HAP-1 (cell line): ENCODE measurements around the gene CSNK1G3.
A peak's percentile ranks its signal among the peaks of the same experiment; 100 is the strongest.

Experiments used
- DNase-seq, 2 experiments: peaks; one replicate each; pipeline ENCODE4 v3.0.0-alpha.2; 2016 to 2020; ENCODE audit warnings: low spot score in 2 of 2
- H3K27me3 ChIP-seq: fragments of 250-450 bp; sonication (Bioruptor Pico); 2 replicates; pipeline ENCODE4 v1.5.1; 2020; ENCODE audit warnings: low read depth, mild to moderate bottlenecking, moderate library complexity
- H3K36me3 ChIP-seq: fragments of 250-450 bp; sonication (Bioruptor Pico); replicated peaks from 2 replicates; pipeline ENCODE4 v1.5.1; 2020; ENCODE audit warnings: mild to moderate bottlenecking
- H3K4me1 ChIP-seq: fragments of 250-450 bp; sonication (Bioruptor Pico); 2 replicates; pipeline ENCODE4 v1.5.1; 2020; ENCODE audit warnings: mild to moderate bottlenecking
- H3K4me3 ChIP-seq: fragments of 250-450 bp; sonication (Bioruptor Pico); 2 replicates; pipeline ENCODE4 v1.5.1; 2020; ENCODE audit warnings: mild to moderate bottlenecking, moderate library complexity
- H3K9me3 ChIP-seq: fragments of 250-450 bp; sonication (Bioruptor Pico); 2 replicates; pipeline ENCODE4 v1.5.1; 2020; ENCODE audit warnings: mild to moderate bottlenecking, moderate library complexity
- in situ Hi-C: fragments of 300-500 bp; cut with MboI; formaldehyde crosslinking; loops from 3 replicates; pipeline ENCODE4 v1.14.3; 2020; ENCODE audit warnings: low sequenced_read_pairs, inconsistent platforms, mixed read lengths

Gene CSNK1G3

DNA sequence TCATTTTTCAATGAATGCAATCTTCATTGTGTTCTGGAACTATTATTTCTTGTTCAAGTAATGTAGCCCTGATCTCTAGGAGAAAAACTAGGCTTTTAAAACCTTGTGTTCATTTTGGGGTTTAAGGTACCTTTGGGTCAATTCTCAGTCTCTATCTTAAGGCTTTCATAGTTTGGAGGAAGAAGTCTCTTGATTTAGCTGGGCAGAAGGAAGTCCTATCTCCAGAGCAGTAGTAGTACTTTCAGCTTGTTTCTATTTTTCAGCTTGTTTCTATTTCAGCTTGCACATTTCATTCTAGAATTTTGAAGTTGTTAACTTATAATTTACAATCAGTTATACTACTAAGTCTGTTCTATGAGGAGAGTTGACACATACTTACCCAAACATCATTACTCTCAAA is 15.2 kb downstream of the CSNK1G3 start:
- DNase-seq, result no peak
- H3K9me3 ChIP-seq, result no peaks in the 10 kb centered on the region
- H3K4me3 ChIP-seq, result no peak overlapping the region
- no peaks in the 10 kb centered on the region for H3K27me3 ChIP-seq
- in situ Hi-C loops, result no loop called here
- H3K4me1 ChIP-seq, result no peaks in the 10 kb centered on the region
- no peaks in the 10 kb centered on the region for H3K36me3 ChIP-seq

DNA sequence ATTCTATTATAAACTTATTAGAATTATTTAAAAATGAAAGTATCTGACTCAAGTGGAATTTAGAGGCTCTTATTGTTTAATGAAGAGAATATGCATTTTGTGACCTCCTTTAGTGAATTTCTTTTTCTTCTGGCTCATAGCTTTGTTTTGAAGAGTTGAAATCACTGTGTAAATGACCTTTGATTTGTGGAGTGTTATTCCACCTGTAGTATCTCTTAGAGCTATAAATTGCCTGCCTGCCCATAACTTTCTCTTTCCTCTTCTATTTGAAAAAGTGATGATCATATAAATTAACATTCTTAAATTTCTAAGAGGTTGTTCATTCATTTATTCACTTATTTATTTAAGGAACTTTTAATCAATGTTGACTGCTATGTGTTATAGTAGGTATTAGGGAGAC is 16.1 kb downstream of the CSNK1G3 start:
- no peaks in the 10 kb centered on the region for H3K9me3 ChIP-seq
- DNase-seq, result no peak
- no peaks in the 10 kb centered on the region for H3K4me1 ChIP-seq
- no peaks in the 10 kb centered on the region for H3K27me3 ChIP-seq
- no peak overlapping the region for H3K4me3 ChIP-seq
- H3K36me3 ChIP-seq, result no peaks in the 10 kb centered on the region
- in situ Hi-C loops, result no loop called here

DNA sequence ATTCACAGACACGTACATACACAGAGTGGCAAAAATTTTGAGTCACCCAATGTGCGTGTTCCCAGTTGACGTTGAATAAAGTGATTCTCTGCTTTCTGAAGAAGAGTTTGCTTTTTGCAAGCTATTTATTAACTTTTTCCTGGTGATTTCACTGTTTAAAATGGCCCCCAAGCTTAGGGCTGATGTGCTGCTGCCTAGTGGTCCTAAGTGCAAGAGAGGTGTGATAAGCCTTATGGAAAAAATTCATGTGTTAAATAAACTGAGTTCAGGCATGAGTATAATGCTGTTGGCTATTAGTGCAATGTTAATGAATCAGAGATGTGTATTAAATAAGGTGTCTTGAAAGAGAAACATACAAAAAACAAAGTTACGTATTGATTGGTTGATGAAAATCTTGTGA is 16.9 kb downstream of the CSNK1G3 start:
- H3K27me3 ChIP-seq, result no peaks in the 10 kb centered on the region
- no peaks in the 10 kb centered on the region for H3K4me1 ChIP-seq
- H3K4me3 ChIP-seq, result no peak overlapping the region; the same call in 1 of the 2 replicates
- H3K36me3 ChIP-seq, result no peaks in the 10 kb centered on the region
- in situ Hi-C loops, result no loop called here
- DNase-seq, result no peak
- no peaks in the 10 kb centered on the region for H3K9me3 ChIP-seq

DNA sequence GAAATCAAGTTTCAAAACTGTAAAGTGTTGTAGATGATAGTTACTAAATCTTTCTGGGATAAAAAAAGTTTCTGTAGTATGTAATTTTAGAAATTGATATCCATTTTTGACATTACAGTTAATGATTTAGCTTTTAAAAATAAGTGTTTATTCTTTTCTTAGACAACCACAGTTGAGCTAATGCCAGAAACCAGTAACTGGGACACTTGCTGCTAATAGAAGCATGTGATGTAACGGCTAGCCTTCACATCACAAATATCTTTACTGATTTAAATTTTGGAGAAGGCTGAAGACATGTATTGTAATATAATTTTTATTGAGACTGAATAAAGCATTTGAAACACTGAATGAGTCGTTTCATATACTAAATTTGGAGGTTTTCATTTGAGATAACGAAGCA is 18.8 kb downstream of the CSNK1G3 start:
- Histone ChIP-seq H3K27me3 (no peaks in the 10 kb centered on the region), H3K9me3 (no peaks in the 10 kb centered on the region), H3K4me1 (no peaks in the 10 kb centered on the region), H3K4me3 (no peak overlapping the region), H3K36me3 (no peaks in the 10 kb centered on the region)
- DNase-seq, result no peak
- in situ Hi-C loops, result no loop called here

DNA sequence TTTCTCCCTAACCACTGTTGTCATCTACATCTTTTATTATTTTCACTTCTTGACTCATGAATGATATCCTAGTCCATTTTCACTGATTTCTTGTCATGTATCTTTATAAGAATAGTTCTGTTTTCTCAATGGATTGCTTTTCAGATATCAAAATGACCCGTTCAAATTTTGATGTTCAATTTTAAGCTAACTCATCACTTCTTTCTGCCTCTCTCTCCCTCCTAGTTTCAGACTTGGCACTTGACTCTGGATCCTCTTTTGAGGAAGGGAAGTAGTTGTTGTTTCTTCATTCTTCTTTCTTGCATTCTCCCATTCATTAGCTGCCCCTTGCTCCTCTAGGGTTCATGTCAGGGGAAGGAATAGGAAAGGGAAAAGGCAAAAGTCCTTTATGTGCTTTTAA is 23.7 kb downstream of the CSNK1G3 start:
- H3K27me3 ChIP-seq, result no peaks in the 10 kb centered on the region
- no peaks in the 10 kb centered on the region for H3K36me3 ChIP-seq
- peaks cover 23% of the 10 kb centered on the region for H3K4me1 ChIP-seq
- in situ Hi-C loops, result no loop called here
- no peak overlapping the region for H3K4me3 ChIP-seq
- no peaks in the 10 kb centered on the region for H3K9me3 ChIP-seq
- DNase-seq, result no peak

DNA sequence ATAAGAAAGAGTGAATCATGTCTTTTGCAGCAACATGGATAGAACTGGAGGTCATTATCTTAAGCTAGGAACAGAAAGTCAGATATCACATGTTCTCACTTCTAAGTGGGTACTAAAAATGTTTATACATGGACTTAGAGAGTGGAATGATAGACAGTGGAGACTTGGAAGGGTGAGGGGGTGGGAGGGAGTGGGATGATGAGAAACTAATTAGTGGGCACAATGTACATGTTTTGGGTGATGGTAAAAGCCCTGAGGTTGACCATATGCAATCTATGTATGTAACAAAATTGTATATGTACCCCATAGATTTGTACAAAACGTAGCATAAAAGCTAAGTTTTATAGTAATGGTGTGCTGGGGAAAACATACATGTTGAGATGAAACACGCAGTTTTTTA is 25.3 kb downstream of the CSNK1G3 start:
- Histone ChIP-seq H3K4me3 (no peak overlapping the region), H3K4me1 (peaks cover 23% of the 10 kb centered on the region), H3K27me3 (no peaks in the 10 kb centered on the region), H3K36me3 (no peaks in the 10 kb centered on the region), H3K9me3 (no peaks in the 10 kb centered on the region)
- DNase-seq, result no peak
- in situ Hi-C loops, result no loop called here

DNA sequence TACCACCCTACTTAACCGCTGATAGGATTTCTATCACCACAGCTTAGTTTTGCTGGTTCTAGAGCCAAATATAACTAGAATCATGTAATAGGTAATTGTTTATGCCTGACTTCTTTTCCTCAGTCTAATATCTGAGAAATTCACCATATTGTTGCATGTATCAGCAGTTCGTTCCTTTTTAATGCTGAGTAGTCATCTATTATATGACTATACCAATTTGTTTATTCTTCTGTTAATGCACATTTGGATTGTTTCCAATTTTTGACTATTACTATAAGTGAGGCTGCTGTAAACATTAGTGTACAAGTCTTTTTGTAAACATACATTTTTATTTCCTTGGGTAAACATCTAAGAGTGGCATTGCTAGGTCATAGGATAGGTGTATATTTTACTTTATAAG is 25.9 kb downstream of the CSNK1G3 start:
- no peak overlapping the region for H3K4me3 ChIP-seq
- H3K27me3 ChIP-seq, result no peaks in the 10 kb centered on the region
- H3K4me1 ChIP-seq, result peaks cover 23% of the 10 kb centered on the region
- in situ Hi-C loops, result no loop called here
- DNase-seq, result no peak
- no peaks in the 10 kb centered on the region for H3K9me3 ChIP-seq
- no peaks in the 10 kb centered on the region for H3K36me3 ChIP-seq

DNA sequence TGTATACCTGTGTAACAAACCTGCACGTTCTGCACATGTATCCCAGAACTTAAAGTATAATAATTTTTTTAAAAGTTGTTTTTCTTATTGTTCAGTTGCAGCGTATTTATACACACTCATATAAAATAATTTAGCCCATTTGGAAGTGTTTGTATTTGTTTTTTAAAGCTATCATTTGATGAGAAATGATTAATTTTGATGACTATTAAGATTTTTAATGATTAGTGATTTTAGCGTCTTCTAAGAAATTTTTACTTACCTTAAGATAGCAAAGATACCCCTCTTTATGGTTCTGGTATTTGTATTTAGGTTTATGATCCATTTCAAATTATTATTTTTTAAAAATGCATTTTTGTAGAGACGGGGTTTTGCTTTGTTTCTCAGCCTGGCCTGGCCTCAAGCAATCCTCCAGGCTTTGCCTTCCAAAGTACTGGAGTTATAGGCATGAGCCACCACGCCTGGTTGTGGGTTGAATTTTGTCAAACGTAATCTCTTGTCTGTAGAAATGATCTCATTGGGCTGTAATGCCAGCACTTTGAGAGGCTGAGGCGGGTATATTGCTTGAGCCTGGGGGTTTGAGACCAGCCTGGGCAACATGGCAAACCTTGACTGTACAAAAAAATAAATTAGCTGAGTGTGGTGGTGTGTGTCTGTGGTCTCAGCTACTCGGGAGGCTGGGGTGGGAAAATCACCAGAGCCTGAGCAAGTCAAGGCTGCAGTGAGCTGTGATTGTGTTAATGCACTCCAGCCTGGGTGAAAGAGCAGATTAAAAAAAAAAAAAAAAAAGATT is 26.9 kb downstream of the CSNK1G3 start:
- Histone ChIP-seq H3K27me3 (no peaks in the 10 kb centered on the region), H3K4me3 (no peak overlapping the region), H3K4me1 (peaks cover 23% of the 10 kb centered on the region), H3K9me3 (no peaks in the 10 kb centered on the region), H3K36me3 (no peaks in the 10 kb centered on the region)
- in situ Hi-C loops, result no loop called here
- DNase-seq, result peak in 1 of 2 experiments; percentile 31

DNA sequence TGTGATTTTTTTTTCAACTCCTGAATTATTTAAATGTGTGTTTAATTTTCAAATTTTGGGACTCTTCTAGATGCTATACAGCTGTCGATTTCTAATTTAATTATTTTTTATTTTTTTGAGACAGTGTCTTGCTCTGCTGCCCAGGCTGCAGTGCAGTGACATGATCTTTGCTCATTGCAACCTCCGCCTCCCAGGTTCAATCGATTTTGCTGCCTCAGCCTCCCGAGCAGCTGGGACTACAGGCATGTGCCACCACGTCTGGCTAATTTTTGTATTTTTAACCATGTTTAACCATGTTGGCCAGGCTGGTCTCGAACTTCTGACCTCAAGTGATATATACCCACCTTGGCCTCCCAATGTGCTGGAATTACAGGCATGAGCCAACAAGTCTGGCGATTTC is 28.6 kb downstream of the CSNK1G3 start:
- H3K4me1 ChIP-seq, result peaks cover 23% of the 10 kb centered on the region
- in situ Hi-C loops, result no loop called here

DNA sequence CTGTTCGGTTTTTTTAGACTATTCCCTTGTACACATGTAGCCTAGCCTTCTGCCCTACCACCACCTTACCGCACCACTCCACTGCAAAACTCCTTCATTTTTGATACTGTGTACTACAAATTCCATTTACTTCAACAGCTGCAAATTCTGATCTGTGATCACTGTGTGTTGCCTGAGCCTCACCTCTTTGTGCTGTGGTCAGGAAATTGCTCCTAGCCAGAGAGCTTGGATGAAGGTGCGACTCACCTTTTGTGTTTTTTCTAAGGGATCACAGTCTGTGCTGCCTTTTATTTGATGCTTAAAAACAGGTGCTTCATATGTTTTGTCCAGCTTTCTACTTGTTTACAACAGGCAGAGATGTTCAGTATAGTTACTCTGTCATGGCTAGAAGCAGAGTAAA is 31.5 kb downstream of the CSNK1G3 start:
- H3K9me3 ChIP-seq, result no peaks in the 10 kb centered on the region
- no peaks in the 10 kb centered on the region; the same call in 1 of the 2 replicates for H3K36me3 ChIP-seq
- H3K4me1 ChIP-seq, result peaks cover 14% of the 10 kb centered on the region
- in situ Hi-C loops, result no loop called here
- no peaks in the 10 kb centered on the region for H3K27me3 ChIP-seq
- no peak for DNase-seq
- H3K4me3 ChIP-seq, result no peak overlapping the region

More for the DNA sequence above, 28.6 kb downstream of the CSNK1G3 start:
- Histone ChIP-seq H3K27me3 (no peaks in the 10 kb centered on the region), H3K36me3 (no peaks in the 10 kb centered on the region; the same call in 1 of the 2 replicates), H3K9me3 (no peaks in the 10 kb centered on the region), H3K4me3 (no peak overlapping the region)
- DNase-seq, result no peak

DNA sequence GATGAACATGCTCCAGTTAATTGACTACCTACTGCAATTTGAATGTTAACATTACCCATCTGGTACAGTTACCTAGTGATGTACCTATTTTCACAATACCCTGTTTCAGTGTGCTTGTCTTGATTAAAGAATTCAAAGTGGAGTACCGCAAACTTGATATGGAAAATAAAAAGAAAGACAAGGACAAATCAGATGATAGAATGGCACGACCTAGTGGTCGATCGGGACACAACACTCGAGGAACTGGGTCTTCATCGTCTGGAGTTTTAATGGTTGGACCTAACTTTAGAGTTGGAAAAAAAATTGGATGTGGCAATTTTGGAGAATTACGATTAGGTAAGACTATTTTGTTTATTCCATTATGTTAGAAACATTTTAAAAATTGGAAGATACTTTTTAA is 33.5 kb downstream of the CSNK1G3 start:
- DNase-seq, result peak in 1 of 2 experiments; percentile 14
- Histone ChIP-seq H3K9me3 (no peaks in the 10 kb centered on the region), H3K4me1 (no peaks in the 10 kb centered on the region), H3K4me3 (no peak overlapping the region), H3K36me3 (no peaks in the 10 kb centered on the region; the same call in 1 of the 2 replicates), H3K27me3 (no peaks in the 10 kb centered on the region)
- in situ Hi-C loops, result no loop called here

DNA sequence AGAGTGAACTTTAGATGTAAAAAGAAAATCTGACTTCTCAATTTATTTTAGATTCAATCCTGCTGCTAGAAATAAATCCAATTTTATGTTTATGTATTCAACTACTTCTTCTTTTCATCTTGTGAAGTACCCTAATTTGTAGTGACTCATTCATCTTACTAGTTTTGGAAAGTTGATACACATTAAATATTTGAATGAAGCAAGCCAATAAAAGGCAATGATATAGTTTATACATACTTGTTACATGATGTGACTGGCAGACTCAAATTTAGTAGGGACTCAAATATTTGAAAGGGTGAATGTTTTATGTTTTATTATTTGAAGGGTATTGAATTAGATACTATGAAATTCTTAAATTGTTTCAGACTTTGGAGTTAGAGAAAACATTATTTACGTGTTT is 34.7 kb downstream of the CSNK1G3 start:
- Histone ChIP-seq H3K36me3 (no peaks in the 10 kb centered on the region; the same call in 1 of the 2 replicates), H3K9me3 (no peaks in the 10 kb centered on the region), H3K4me3 (no peak overlapping the region), H3K4me1 (no peaks in the 10 kb centered on the region), H3K27me3 (no peaks in the 10 kb centered on the region)
- no peak for DNase-seq
- in situ Hi-C loops, result no loop called here

DNA sequence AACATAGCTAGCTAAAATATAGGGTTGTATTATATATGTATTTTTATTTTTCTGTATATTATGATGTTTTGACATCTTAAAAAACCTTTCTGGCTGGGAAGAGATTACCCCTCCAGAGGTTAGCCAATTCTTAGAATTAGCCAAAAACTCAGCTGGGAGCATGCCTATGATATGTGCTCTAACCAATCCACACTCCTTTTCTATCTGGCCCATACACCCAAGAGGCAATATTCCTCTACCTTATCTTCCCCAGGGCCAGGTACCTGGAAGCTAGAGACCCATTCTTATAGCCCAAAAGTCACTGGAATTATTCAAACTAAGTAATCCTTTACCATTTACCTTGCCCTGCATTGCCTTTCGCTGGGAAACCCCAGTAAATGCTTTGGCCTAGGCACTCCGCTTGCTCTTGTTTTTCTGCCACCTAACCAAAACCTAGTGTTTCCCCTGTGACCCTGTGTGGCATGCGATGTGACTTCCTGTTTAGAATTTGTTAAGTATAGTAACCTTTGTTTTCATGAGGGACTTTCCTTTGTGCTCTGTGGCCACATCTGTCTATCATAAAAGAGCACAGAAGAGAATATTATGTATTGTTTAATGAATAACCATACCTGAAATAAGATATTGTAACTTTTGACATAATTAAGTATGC is 37.4 kb downstream of the CSNK1G3 start:
- H3K9me3 ChIP-seq, result no peaks in the 10 kb centered on the region
- in situ Hi-C loops, result no loop called here
- no peaks in the 10 kb centered on the region; the same call in 1 of the 2 replicates for H3K36me3 ChIP-seq
- H3K4me1 ChIP-seq, result no peaks in the 10 kb centered on the region
- no peak for DNase-seq
- no peak overlapping the region for H3K4me3 ChIP-seq
- no peaks in the 10 kb centered on the region for H3K27me3 ChIP-seq

DNA sequence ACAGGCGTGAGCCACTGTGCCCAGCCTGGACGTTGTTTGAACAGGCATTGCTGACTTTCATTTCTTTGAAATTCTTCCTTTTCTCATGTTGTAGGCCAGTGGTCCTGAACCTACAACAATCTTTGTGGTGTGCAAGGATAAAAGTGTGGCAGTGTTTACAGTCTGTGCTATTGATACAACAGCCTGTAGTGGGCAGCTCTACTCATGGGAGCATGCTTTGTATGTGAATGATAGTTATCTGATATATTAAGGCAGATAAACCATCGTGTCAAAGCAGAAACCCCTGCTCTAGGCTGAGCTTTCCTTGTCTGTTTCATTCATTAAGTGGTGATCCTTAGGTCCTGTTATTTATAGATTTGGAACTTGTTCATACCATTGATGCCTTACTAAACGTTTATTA is 42.6 kb downstream of the CSNK1G3 start:
- DNase-seq, result no peak
- Histone ChIP-seq H3K4me3 (no peak overlapping the region), H3K4me1 (no peaks in the 10 kb centered on the region), H3K9me3 (no peaks in the 10 kb centered on the region), H3K36me3 (no peaks in the 10 kb centered on the region; the same call in 1 of the 2 replicates), H3K27me3 (no peaks in the 10 kb centered on the region)
- in situ Hi-C loops, result no loop called here
